GM18526 (cell line): ENCODE data around the gene FBXL16.

Source experiments
- POLR2A ChIP-seq: IDR thresholded peaks from 3 replicates; pipeline ENCODE4 v1.6.1; 2011; ENCODE audit not compliant: insufficient read length; ENCODE audit errors: extremely low read depth

Gene FBXL16, protein sequence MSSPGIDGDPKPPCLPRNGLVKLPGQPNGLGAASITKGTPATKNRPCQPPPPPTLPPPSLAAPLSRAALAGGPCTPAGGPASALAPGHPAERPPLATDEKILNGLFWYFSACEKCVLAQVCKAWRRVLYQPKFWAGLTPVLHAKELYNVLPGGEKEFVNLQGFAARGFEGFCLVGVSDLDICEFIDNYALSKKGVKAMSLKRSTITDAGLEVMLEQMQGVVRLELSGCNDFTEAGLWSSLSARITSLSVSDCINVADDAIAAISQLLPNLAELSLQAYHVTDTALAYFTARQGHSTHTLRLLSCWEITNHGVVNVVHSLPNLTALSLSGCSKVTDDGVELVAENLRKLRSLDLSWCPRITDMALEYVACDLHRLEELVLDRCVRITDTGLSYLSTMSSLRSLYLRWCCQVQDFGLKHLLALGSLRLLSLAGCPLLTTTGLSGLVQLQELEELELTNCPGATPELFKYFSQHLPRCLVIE

DNA sequence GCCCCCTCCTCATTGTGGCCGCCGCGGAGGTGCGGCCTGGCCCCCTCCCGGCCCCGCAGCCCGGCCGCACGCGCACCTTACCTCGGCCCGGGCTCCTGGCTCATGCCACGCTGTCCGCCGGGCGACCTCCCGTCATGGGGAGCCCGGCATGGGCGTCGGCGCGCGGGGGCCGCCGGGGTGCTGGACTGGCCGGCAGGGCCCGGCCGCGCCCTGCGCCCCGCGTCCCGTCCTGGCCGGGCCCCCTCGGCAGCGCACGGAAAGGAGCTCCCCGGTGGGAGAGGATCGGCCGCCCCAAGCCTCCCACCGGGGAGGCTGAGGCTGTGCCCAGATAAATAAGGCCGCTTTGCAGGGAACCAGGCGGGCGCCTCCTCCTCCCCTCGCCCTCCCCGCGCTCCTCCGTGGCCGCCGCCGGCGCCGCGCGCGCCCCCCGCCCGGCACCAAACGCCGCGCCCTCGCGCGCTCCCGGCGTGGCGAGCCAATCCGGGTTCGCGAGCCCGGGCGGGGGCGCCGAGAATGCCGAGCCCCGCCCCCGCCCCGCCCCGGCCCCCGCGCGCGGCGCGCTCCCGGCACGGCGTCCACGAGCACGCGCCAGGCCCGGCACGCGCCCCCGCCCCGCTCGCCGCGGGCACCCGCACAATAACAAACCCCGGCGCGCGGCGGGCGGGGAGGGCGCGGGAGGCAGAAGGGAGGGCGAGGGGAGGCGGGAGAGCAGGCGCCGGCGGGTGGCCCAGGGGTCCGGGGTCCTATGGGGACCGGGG, at the start of gene FBXL16:
TSS of gene FBXL16 (minus strand) at position 371 of the 758 bp plus-strand sequence. CDS start 8,396 bp downstream, outside the sequence.
- TF ChIP-seq POLR2A = no peak

DNA sequence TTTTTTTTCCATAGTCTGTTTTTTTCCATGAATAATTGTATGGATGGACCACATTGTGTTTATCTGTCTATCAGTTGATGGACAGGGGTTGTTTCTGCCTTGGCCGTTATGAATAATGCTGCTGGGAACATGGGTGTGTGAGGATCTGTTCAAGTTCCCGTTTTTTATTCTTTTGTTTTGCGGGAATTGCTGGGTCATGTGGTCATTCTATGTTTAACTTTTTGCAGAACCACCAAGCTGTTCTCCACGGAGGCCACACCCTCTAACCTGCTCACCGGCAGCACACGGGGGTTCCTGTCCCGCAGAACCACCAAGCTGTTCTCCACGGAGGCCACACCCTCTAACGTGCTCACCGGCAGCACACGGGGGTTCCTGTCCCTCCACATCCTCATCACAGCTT, 49.1 kb upstream of the FBXL16 start:
- TF ChIP-seq POLR2A = no peak

DNA sequence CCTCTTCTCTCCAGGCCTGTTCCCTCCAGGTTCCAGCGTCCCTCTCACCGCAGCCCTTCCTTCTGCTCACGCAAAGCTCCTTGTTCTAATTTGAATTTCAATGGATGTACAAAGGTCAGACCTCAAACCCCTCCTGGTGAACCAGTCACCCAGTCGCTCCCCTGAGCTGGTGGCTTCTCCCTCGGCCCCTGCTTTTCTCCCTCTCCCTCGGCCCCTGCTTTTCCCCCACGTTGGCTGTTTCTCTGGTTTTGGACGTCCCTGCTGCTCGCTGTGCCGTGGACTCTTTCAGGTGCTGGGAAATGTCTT, 46.4 kb upstream of the FBXL16 start:
- no peak for TF ChIP-seq POLR2A

DNA sequence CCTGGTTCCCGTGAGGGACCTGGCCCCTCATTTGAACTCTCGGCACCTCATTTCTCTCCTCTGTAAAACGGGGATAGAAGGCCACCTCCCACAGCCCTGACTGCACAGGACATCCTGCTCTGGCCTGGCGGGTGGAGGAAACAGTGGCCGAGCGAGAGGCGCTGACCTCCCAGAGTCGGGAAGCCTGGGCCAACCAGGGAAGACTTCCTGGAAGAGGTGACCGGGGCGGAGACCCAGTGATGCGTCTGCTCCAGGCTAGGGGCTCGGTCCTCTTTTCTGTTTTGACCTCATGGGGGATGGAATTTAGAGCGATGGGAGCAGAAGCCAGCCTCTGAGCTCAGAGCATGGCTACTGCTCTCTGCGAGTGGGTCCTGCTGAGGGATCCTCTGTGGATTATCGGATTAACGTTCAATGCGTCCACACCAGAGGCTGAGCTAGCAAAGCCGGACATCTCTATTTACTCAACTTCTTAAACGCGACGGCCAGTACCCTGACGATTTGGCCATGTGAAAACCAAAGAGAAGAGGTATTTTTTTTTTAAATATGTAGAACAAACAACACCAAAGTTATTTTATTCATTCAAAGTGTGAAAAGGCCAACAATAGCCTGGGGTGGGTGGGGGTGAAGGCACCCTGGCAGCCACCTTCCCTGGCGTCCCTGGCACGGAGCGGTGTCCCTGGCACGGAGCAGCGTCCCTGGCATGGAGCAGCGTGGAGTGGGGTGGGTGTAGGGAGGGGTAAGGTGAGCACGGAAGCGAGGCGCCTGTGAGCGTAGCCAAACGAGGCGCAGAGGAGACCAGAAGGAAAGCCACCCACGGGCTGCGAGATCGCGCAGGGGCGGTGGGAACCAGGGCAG, 45.8 kb upstream of the FBXL16 start:
- TF ChIP-seq POLR2A = no peak

DNA sequence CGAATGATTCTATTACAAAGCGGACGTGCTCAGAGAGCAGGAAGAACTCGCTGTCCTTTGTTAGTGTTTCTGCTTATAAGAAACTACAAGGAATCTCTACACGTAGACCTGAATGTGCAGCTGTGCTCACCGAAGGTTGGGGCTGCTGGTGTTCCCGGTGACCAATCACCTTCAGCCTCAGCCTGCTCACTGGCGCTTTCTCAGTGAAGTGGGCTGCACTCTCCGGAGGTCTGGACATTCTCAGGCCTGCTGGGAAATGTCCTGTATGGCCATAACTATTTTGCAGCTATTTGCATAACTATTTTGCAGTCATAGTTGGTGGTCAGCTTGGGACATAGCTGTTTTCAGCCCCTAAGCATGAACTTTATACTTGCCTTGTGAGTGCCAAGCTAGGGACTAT, 44.9 kb upstream of the FBXL16 start:
- TF ChIP-seq POLR2A = no peak

GRCh38 chr16:749010-749409, 43.4 kb upstream of the FBXL16 start:
- TF ChIP-seq POLR2A = no peak

GRCh38 chr16:747978-748746, 42.6 kb upstream of the FBXL16 start:
- no peak for TF ChIP-seq POLR2A

DNA sequence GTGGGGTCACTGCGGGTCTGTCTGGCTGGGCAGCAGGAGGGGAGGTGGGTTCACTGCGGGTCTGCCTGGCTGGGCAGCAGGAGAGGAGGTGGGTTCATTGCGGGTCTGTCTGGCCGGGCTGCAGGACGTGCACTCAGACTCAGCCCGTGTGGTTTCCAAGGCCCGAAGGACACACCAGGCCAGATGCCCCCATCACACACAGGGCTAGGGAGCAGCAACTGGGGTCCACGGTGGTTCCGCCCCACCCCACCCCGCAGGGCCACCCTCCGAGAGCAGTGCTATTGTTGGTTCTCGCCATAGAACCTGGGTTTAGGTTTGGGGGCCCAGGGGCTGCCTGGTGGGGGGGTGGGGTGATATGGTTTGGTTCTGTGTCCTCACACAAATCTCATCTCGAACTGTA, 41.0 kb upstream of the FBXL16 start:
- TF ChIP-seq POLR2A = no peak

GRCh38 chr16:745739-746138, 40.1 kb upstream of the FBXL16 start:
- no peak for TF ChIP-seq POLR2A

DNA sequence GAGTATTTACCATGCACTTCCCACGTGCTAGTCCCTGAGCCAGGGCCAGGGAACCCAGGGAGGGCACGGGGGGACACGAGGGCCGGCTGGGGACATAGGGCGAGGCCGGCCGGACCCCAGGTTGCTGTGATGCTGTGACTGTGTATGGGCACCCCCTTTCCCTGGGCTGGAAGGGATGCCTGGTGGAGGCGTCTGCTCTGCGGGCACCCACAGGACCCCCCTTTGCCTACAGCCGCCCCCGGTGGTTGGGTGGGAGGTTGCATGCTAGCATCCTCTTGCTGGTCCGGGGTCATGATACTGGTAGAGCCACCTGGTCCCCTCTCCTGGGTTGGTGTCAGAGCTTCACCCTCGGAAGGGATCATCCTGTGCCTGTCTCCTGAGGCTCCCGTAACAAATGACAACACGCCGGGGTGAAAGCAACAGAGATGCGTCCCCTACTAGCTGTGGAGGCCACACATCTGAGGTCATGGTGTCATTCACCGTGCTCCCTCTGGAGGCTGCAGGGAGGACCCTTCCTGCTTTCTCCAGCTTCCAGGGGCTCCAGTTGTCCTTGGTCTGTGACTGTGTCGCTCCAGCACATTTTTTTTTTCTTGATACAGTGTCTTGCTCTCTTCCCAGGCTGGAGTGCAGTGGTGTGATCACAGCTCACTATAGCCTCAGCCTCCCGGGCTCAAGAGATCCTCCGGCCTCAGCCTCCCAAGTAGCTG, 38.3 kb upstream of the FBXL16 start:
- TF ChIP-seq POLR2A = no peak

GRCh38 chr16:741986-742629, 36.5 kb upstream of the FBXL16 start:
- TF ChIP-seq POLR2A = no peak

DNA sequence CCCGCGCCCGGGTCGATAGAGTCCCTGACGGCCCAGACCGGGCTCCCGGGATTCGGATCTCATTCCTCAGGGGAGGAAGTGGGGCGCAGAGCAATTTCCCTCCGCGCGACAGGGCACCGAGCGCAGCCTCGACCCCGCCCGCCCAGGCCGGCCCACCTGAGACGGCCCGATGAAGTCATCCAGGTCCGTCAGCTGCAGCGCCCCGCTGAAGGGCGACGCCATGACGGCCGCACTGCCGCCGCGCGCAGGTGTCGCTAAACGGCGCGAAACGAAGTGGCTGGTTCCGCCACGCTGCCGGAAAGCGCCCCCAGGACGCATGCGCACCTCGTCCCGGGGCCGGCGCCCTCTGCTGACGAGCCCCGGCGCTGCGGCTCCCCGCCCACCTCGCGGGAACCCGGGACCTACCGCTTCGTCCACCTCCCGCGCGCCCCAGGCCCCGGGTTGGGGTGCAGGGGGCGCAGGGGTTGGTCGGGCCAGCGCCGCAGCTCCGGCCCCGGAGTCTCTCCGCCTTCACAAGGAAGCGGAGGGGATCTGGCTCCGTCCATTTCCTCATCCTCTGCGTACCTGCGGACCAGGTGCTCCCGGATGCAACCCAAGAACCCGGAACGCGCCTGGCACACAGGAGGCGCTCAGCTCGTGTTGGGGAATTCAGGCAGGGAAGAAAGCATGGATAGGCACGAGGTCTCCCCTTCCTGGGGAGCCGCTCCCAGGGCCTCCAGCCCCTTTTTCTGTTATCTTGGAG, 35.3 kb upstream of the FBXL16 start, which contains the start of gene CIAO3:
TSS of gene CIAO3 (minus strand) at position 234 of the 742 bp plus-strand sequence. CDS start at position 222, 12 bp downstream.
- TF ChIP-seq POLR2A = peak; percentile 82

- no peak for TF ChIP-seq POLR2A
Measured at GRCh38 chr16:740459-740763, 34.8 kb upstream of the FBXL16 start.
